HG03571 (cell line): ENCODE data around the gene DCAF15.
A peak's percentile ranks its signal among the peaks of the same experiment; 100 is the strongest.

ENCODE experiments used
- ATAC-seq: cut with Tn5 transposase; IDR thresholded peaks from one replicate; pipeline ENCODE4 v1.9.1; 2021; ENCODE audit not compliant: unreplicated experiment

The DCAF15 gene

GRCh38 chr19:13974073-13974472 is 21.8 kb downstream of the DCAF15 start:
- ATAC-seq, result no peak

GRCh38 chr19:13975870-13976269 is 23.6 kb downstream of the DCAF15 start:
- ATAC-seq, result no peak

GRCh38 chr19:13976446-13976845 is 24.1 kb downstream of the DCAF15 start:
- ATAC-seq, result no peak

GRCh38 chr19:13977803-13978202 is 25.5 kb downstream of the DCAF15 start:
- no peak for ATAC-seq

- ATAC-seq, result no peak
Measured at GRCh38 chr19:13978351-13979243, 26.3 kb downstream of the DCAF15 start.

GRCh38 chr19:13979244-13979615 is 26.9 kb downstream of the DCAF15 start:
- no peak for ATAC-seq

- ATAC-seq, result no peak
Measured at GRCh38 chr19:13979686-13980085, 27.4 kb downstream of the DCAF15 start.

GRCh38 chr19:13980340-13980739 is 28.0 kb downstream of the DCAF15 start:
- no peak for ATAC-seq

- ATAC-seq, result no peak
Measured at GRCh38 chr19:13981021-13981420, 28.7 kb downstream of the DCAF15 start.

GRCh38 chr19:13981467-13981866 is 29.2 kb downstream of the DCAF15 start:
- ATAC-seq, result no peak

GRCh38 chr19:13981988-13982501 is 29.7 kb downstream of the DCAF15 start:
- ATAC-seq, result no peak

- ATAC-seq, result no peak
Measured at GRCh38 chr19:13982773-13983172, 30.5 kb downstream of the DCAF15 start.

- no peak for ATAC-seq
Measured at GRCh38 chr19:13983213-13983889, 31.0 kb downstream of the DCAF15 start.

- no peak for ATAC-seq
Measured at GRCh38 chr19:13984186-13984585, 31.9 kb downstream of the DCAF15 start.

- ATAC-seq, result no peak
Measured at GRCh38 chr19:13984875-13985741, 32.8 kb downstream of the DCAF15 start.

- peak; percentile 18 for ATAC-seq
Measured at GRCh38 chr19:13985771-13986347, 33.5 kb downstream of the DCAF15 start.

- ATAC-seq, result peak; percentile 81
Measured at GRCh38 chr19:13986348-13986904, 34.1 kb downstream of the DCAF15 start.

- ATAC-seq, result no peak
Measured at GRCh38 chr19:13987101-13987890, 35.0 kb downstream of the DCAF15 start.

- no peak for ATAC-seq
Measured at GRCh38 chr19:13989487-13989886, 37.2 kb downstream of the DCAF15 start.

- no peak for ATAC-seq
Measured at GRCh38 chr19:13990085-13990484, 37.8 kb downstream of the DCAF15 start.
